Measurements from ENCODE around the gene RFESD. TPM values are rescaled to one million over a fixed set of nuclear protein-coding genes. Genes with fewer than 3 reads are reported as not detected.

Gene RFESD
- total and polyA plus RNA-seq, 2 of the 8 experiments (the other 6 are each of a cell fraction or from before 2014, with no cell fraction given): 1.7 to 2.0 TPM

DNA sequence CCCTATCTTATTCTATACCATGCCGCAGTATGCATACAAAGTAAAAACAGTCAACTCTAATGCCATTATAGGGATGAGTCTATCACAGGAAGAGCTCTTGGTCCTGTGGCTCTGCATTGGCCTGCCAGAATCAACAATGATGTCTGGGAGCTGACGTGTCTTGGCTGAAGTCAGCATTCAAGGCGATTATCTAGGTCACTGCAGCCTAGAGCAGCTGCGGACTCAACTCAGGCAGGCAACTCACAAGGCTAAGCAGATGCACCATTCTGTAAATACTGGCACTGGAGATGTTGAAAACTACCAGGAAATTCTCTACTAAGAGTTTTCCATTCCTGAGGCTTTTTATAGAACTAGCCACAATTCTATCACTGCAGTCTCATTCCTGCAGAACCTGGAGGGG lies 23.0 kb downstream of the RFESD start:
- TF ChIP-seq BRCA1 (IDR thresholded peaks at IDR 0.05; ENCODE audit: low read depth, low read length) (no peak), POU5F1 (IDR thresholded peaks at IDR 0.05; ENCODE audit: low read depth, low read length) (no peak), SP2 (IDR thresholded peaks at IDR 0.05; ENCODE audit: low read length) (no peak)
- H3K79me1 ChIP-seq (ENCODE audit: low read depth, low read length): no peaks in the 10 kb centered on the region
- no peak overlapping the region for H3K4ac ChIP-seq (replicated peaks; ENCODE audit: insufficient read length, low read depth, low read length)
- no peak overlapping the region for H4K5ac ChIP-seq (ENCODE audit: insufficient read length, low read depth, low read length)
- H3K9me3 ChIP-seq (ENCODE audit: insufficient read depth in 2 of 2, low read depth in 1 of 2, low read length in 1 of 2): no peaks in the 10 kb centered on the region
- H2BK5ac ChIP-seq (ENCODE audit: low read depth, low read length): no peak overlapping the region
- no peak overlapping the region for H2BK12ac ChIP-seq (ENCODE audit: low read depth, low read length)
- H3K14ac ChIP-seq (ENCODE audit: insufficient read length): no peak overlapping the region
- H3K9ac ChIP-seq (replicated peaks in 1 of 4; ENCODE audit: extremely low read depth in 1 of 4, low read depth in 3 of 4, low read length in 3 of 4): no peak overlapping the region
- H2AK5ac ChIP-seq (ENCODE audit: low read depth, low read length): no peak overlapping the region
- H4K91ac ChIP-seq (replicated peaks; ENCODE audit: insufficient read length, low read length): no peak overlapping the region
- 94% methylated on average over 4 of the region's 4 CpGs; no CpG with 5 or more reads in 1 of the 2 experiments for WGBS, 2 experiments (ENCODE audit: extremely low coverage in 1 of 2, insufficient coverage in 1 of 2, insufficient read length in 1 of 2, insufficient replicate concordance in 2 of 2, low coverage in 1 of 2, low lambda C conversion rate in 2 of 2, missing lambda C conversion rate in 1 of 2)
- H3K4me3 ChIP-seq (ENCODE audit: extremely low read depth in 1 of 4, insufficient read depth in 2 of 4, low read depth in 3 of 4, low read length in 4 of 4): no peak overlapping the region
- CTCF ChIA-PET (ENCODE audit: partially characterized antibody): interaction anchor here (0.9 to 1.6 kb wide), 4 partner anchors 11 to 669 kb away, joined by 3 read pairs; no protein-coding TSS in a partner anchor
- H3K18ac ChIP-seq (ENCODE audit: extremely low read depth, low read length): no peak overlapping the region
- no peak overlapping the region for H3K56ac ChIP-seq (replicated peaks; ENCODE audit: insufficient read length, low read depth, low read length)
- no peaks in the 10 kb centered on the region for H3K79me2 ChIP-seq (ENCODE audit: control insufficient read depth in 1 of 2, insufficient read depth in 2 of 2, low read length in 2 of 2)
- H3K27me3 ChIP-seq (replicated peaks in 1 of 4; ENCODE audit: control insufficient read depth in 3 of 4, extremely low read depth in 1 of 4, insufficient read depth in 3 of 4, low read length in 3 of 4): no peaks in the 10 kb centered on the region
- no peaks in the 10 kb centered on the region for H3K4me1 ChIP-seq (replicated peaks in 1 of 4; ENCODE audit: control insufficient read depth in 3 of 4, insufficient read depth in 4 of 4, low read length in 3 of 4)
- no peaks in the 10 kb centered on the region for H3K36me3 ChIP-seq (ENCODE audit: control insufficient read depth in 2 of 4, insufficient read depth in 4 of 4, low read length in 3 of 4)
- H3K4me2 ChIP-seq (ENCODE audit: insufficient read depth in 1 of 2, low read depth in 2 of 2, low read length in 2 of 2): no peak overlapping the region
- H2BK15ac ChIP-seq (ENCODE audit: low read length): no peak overlapping the region
- no peak overlapping the region for H2BK20ac ChIP-seq (ENCODE audit: low read length)
- H4K8ac ChIP-seq (ENCODE audit: extremely low read depth, insufficient read depth, low read length): no peak overlapping the region
- DNase-seq (ENCODE audit: low read depth in 1 of 2, low spot score in 2 of 2) (no peak), FAIRE-seq (no peak)
- no peak overlapping the region for H2BK120ac ChIP-seq (replicated peaks; ENCODE audit: low read depth, low read length)
- H3K23me2 ChIP-seq (ENCODE audit: low read depth, low read length): no peaks in the 10 kb centered on the region; the same call in 1 of the 2 replicates
- no peaks in the 10 kb centered on the region for H4K20me1 ChIP-seq (replicated peaks in 1 of 2; ENCODE audit: control insufficient read depth in 1 of 2, insufficient read depth in 2 of 2, low read length in 2 of 2)
- H2AFZ ChIP-seq (ENCODE audit: low read length): no peak overlapping the region
- POLR2A ChIA-PET (ENCODE audit: partially characterized antibody): no interaction called here
- no peak overlapping the region for H3K27ac ChIP-seq (ENCODE audit: low read depth, low read length)
- H3K23ac ChIP-seq (ENCODE audit: insufficient read length): no peak overlapping the region

All from H1 (cell line).